ENCODE measurements around the gene C20orf204.
"Not testable (repeated sequence)": the region's sequence is repeated elsewhere in the genome, so short reads cannot be mapped to it uniquely, and the experiment has no call there.

The C20orf204 gene

DNA sequence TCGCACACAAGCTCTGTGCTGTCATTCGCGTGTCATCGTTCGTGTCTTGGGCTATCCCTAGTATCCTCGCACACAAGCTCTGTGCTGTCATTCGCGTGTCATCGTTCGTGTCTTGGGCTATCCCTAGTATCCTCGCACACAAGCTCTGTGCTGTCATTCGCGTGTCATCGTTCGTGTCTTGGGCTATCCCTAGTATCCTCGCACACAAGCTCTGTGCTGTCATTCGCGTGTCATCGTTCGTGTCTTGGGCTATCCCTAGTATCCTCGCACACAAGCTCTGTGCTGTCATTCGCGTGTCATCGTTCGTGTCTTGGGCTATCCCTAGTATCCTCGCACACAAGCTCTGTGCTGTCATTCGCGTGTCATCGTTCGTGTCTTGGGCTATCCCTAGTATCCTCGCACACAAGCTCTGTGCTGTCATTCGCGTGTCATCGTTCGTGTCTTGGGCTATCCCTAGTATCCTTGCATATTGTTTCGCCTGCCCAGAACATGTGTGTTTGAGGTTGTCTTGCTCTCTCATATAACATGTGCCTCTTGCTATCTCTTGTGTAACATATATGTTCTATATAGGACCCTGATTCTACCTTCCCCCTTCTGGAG lies 51.3 kb downstream of the C20orf204 start:
- not testable (repeated sequence) for DNase-seq

DNA sequence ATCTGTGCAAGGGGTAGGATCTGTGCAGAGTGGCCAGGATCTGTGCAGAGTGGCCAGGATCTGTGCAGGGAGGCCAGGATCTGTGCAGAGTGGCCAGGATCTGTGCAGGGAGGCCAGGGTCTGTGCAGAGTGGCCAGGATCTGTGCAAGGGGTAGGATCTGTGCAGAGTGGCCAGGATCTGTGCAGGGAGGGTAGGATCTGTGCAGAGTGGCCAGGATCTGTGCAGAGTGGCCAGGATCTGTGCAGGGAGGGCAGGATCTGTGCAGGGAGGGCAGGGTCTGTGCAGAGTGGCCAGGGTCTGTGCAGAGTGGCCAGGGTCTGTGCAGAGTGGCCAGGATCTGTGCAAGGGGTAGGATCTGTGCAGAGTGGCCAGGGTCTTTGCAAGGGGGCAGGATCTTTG lies 52.6 kb downstream of the C20orf204 start:
- DNase-seq, result not testable (repeated sequence)

Measured in NCI-H1105 (cell line).